OCI-M1 (cell line): Measurements from ENCODE around the gene ATP6V0B.

ENCODE experiments used
- DNase-seq: peaks from one replicate; lab custom pipeline; 2025; lab: John Stamatoyannopoulos, UW

The ATP6V0B gene

GRCh38 chr1:43969746-43970466 is 4.9 kb upstream of the ATP6V0B start, which contains the start of gene DPH2:
TSS of gene DPH2 (plus strand) at chr1:43970010. CDS start at chr1:43970176, 166 bp downstream.
- peak; percentile 98 for DNase-seq

GRCh38 chr1:43970502-43970901 is 4.3 kb upstream of the ATP6V0B start:
- no peak for DNase-seq

GRCh38 chr1:43970911-43971310 is 3.8 kb upstream of the ATP6V0B start:
- DNase-seq, result no peak

- no peak for DNase-seq
Observed at GRCh38 chr1:43971336-43971980, 3.3 kb upstream of the ATP6V0B start.

GRCh38 chr1:43973981-43974442 is 748 bp upstream of the ATP6V0B start:
- DNase-seq, result no peak

GRCh38 chr1:43975249-43975961 is 645 bp downstream of the ATP6V0B start:
- peak; percentile 83 for DNase-seq

- DNase-seq, result no peak
Observed at GRCh38 chr1:43976045-43976444, 1.3 kb downstream of the ATP6V0B start.

- DNase-seq, result no peak
Observed at GRCh38 chr1:43976890-43977289, 2.1 kb downstream of the ATP6V0B start.

GRCh38 chr1:43977376-43978263 is 2.9 kb downstream of the ATP6V0B start:
- no peak for DNase-seq

- no peak for DNase-seq
Observed at GRCh38 chr1:43978264-43978550, 3.4 kb downstream of the ATP6V0B start.

GRCh38 chr1:43978551-43979260 is 3.9 kb downstream of the ATP6V0B start, which contains the start of gene B4GALT2:
TSS of gene B4GALT2 (plus strand) at chr1:43979210. CDS start at chr1:43981161, 1,951 bp downstream.
- DNase-seq, result peak; percentile 51

- DNase-seq, result no peak
Observed at GRCh38 chr1:43979261-43979527, 4.4 kb downstream of the ATP6V0B start.

GRCh38 chr1:43979528-43980254 is 4.9 kb downstream of the ATP6V0B start:
- peak; percentile 38 for DNase-seq

GRCh38 chr1:43980255-43981134 is 5.7 kb downstream of the ATP6V0B start:
- DNase-seq, result no peak

- DNase-seq, result no peak
Observed at GRCh38 chr1:43981135-43981491, 6.4 kb downstream of the ATP6V0B start.

- DNase-seq, result no peak
Observed at GRCh38 chr1:43981636-43982035, 6.9 kb downstream of the ATP6V0B start.

GRCh38 chr1:43982241-43982640 is 7.5 kb downstream of the ATP6V0B start:
- no peak for DNase-seq

GRCh38 chr1:43982808-43983207 is 8.0 kb downstream of the ATP6V0B start:
- no peak for DNase-seq

- no peak for DNase-seq
Observed at GRCh38 chr1:43983253-43983899, 8.6 kb downstream of the ATP6V0B start.
